CD4-positive, alpha-beta T cell (primary cell): ENCODE data around the gene LENG1. TPM values are rescaled to one million over a fixed set of nuclear protein-coding genes. Genes with fewer than 3 reads are reported as not detected.
A peak's percentile ranks its signal among the peaks of the same experiment; 100 is the strongest.

Source experiments
- ATAC-seq: fragments of 200-7000 bp; cut with Tn5 transposase; one replicate; pipeline ENCODE4 v1.10.0; 2022; ENCODE audit warnings: mild to moderate bottlenecking; ENCODE audit not compliant: poor library complexity
- CTCF ChIA-PET: fragments of 350-600 bp; sonication (Branson Sonifier 250); formaldehyde crosslinking; loops from one replicate; lab custom pipeline; 2021; ENCODE audit warnings: antibody characterized with exemption, inconsistent platforms; lab: Charles Lee
- POLR2A ChIA-PET: fragments of 350-600 bp; sonication (Branson Sonifier 250); formaldehyde crosslinking; loops from one replicate; lab custom pipeline; 2021; ENCODE audit warnings: antibody characterized with exemption, inconsistent platforms; lab: Charles Lee
- DNase-seq, 14 experiments: peaks; one replicate each; pipeline ENCODE4 v3.0.0-alpha.2; 2013 to 2020; ENCODE audit warnings: mixed read lengths in 2 of 14
- H3K27ac ChIP-seq, 2 donors: one replicate each; pipeline versions ENCODE4 v1.5.1 to v1.7.0; 2013; ENCODE audit warnings: low read length in 2 of 2, low read depth in 1 of 2, mild to moderate bottlenecking in 1 of 2
- H3K27me3 ChIP-seq, 2 experiments: 1 replicate in 1 of 2; 2 replicates in 1 of 2; pipeline versions ENCODE4 v1.6.1 to v1.7.0; 2013; ENCODE audit warnings: low read length in 2 of 2, control low read depth in 1 of 2, mild to moderate bottlenecking in 1 of 2, moderate library complexity in 1 of 2; ENCODE audit not compliant: insufficient read depth in 2 of 2, control insufficient read depth in 1 of 2
- H3K36me3 ChIP-seq: one replicate; pipeline ENCODE4 v1.6.1; 2013; ENCODE audit warnings: low read length, control low read depth; ENCODE audit not compliant: insufficient read depth
- H3K4me1 ChIP-seq: one replicate; pipeline ENCODE4 v1.6.1; 2013; ENCODE audit warnings: low read length, control low read depth; ENCODE audit not compliant: insufficient read depth
- H3K4me3 ChIP-seq: one replicate; pipeline ENCODE4 v1.5.1; 2013; ENCODE audit warnings: mild to moderate bottlenecking, low read length, moderate library complexity
- H3K9me3 ChIP-seq, 2 experiments: 1 replicate in 1 of 2; 2 replicates in 1 of 2; pipeline versions ENCODE4 v1.6.1 to v1.7.0; 2013; ENCODE audit warnings: low read length in 2 of 2, mild to moderate bottlenecking in 2 of 2, control low read depth in 1 of 2, moderate library complexity in 1 of 2; ENCODE audit not compliant: control insufficient read depth in 1 of 2, insufficient read depth in 1 of 2
- H3K27ac Mint-ChIP-seq: one replicate; pipeline ENCODE4 v1.8.0; 2020; ENCODE audit warnings: mixed read lengths
- H3K27me3 Mint-ChIP-seq: one replicate; pipeline ENCODE4 v1.8.0; 2021; ENCODE audit warnings: mixed read lengths
- H3K36me3 Mint-ChIP-seq: one replicate; pipeline ENCODE4 v1.8.0; 2021; ENCODE audit warnings: low read depth, mixed read lengths
- H3K4me1 Mint-ChIP-seq: one replicate; pipeline ENCODE4 v1.8.0; 2021; ENCODE audit warnings: low read depth, mixed read lengths
- H3K4me3 Mint-ChIP-seq: one replicate; pipeline ENCODE4 v1.8.0; 2020; ENCODE audit warnings: mild to moderate bottlenecking, mixed read lengths
- H3K9me3 Mint-ChIP-seq: one replicate; pipeline ENCODE4 v1.8.0; 2020; ENCODE audit warnings: mixed read lengths
- intact Hi-C, 2 experiments: fragments of 100-400 bp; cut with DNase I in 1 of 2; cut with micrococcal nuclease in 1 of 2; formaldehyde crosslinking; loops; one replicate each; pipeline versions ENCODE4 v1.15.1 to v1.9.0; 2023 to 2025; cut with DNase I, micrococcal nuclease
- total RNA-seq, 174 experiments: library from RNA in 2 of 174; stranded (reverse) in 2 of 174; gene quantifications; one replicate each; pipeline ENCODE4 v1.2.3 and lab custom pipeline; 2021 to 2026
- TF ChIP-seq, protein P1 (sequence below): fragments of 200-600 bp; IDR thresholded peaks from one replicate; pipeline ENCODE4 v1.8.0; 2022; ENCODE audit warnings: antibody characterized with exemption, mild to moderate bottlenecking

Gene LENG1
- total RNA-seq, 2 experiments from 2014 or later = 14.4 to 16.0 TPM

DNA sequence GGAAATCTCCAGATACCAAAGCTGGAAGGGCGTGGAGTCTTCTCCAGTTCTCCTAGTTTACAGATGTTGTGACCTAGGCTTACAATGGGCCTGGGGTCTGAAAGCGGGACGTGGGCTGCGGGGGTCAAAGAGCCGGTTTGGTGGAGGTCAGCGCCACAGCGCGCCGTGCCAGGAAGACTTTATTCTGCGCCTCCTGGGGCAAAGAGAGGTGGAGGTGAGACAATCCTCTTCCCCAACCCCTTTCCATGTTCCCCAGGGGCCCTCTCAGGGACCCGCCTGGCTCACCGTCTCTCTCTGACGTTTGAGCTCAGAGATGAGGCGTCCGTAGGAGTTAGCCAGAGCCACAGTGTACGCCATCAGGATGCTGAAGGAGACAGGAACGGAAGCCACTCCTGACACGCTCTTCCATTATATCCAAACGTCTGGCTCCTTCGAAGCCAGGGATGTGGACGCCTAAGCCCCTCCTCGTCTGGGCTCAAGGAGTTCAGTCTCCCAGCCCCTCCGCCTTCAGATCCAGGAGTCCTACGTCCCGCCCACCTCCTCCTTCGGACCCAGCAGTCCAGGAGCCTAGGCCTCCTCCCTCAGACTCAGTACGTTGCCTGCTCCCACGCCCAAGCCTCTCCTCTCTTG, 776 bp upstream of the LENG1 start:
- peak in 1 of 14 experiments; percentile 52 for DNase-seq
- Histone ChIP-seq H3K4me3 (peak overlapping the region; percentile 90), H3K27ac (peak overlapping the region; percentile 82 to 86), H3K27me3 (no peaks in the 10 kb centered on the region), H3K36me3 (peaks cover 33% of the 10 kb centered on the region), H3K9me3 (peaks cover 0 to 3% of the 10 kb centered on the region in 2 experiments), H3K4me1 (peaks cover 81% of the 10 kb centered on the region)
- Mint-ChIP-seq H3K4me3 (peak overlapping the region; percentile 98), H3K9me3 (no peaks in the 10 kb centered on the region), H3K27me3 (no peaks in the 10 kb centered on the region), H3K27ac (peak overlapping the region; percentile 94), H3K36me3 (peaks cover 41% of the 10 kb centered on the region), H3K4me1 (peaks cover 54% of the 10 kb centered on the region)
- CTCF ChIA-PET = interaction anchor here (0.5 to 2.3 kb wide), 5 partner anchors 8 to 57 kb away, joined by 3 to 15 read pairs (median 5); partner anchors contain the start of genes CNOT3 and MBOAT7
- intact Hi-C loops = no loop called here
- TF ChIP-seq, protein P1, sequence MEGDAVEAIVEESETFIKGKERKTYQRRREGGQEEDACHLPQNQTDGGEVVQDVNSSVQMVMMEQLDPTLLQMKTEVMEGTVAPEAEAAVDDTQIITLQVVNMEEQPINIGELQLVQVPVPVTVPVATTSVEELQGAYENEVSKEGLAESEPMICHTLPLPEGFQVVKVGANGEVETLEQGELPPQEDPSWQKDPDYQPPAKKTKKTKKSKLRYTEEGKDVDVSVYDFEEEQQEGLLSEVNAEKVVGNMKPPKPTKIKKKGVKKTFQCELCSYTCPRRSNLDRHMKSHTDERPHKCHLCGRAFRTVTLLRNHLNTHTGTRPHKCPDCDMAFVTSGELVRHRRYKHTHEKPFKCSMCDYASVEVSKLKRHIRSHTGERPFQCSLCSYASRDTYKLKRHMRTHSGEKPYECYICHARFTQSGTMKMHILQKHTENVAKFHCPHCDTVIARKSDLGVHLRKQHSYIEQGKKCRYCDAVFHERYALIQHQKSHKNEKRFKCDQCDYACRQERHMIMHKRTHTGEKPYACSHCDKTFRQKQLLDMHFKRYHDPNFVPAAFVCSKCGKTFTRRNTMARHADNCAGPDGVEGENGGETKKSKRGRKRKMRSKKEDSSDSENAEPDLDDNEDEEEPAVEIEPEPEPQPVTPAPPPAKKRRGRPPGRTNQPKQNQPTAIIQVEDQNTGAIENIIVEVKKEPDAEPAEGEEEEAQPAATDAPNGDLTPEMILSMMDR = no peak
- no peak for ATAC-seq
- POLR2A ChIA-PET = interaction anchor here (0.7 to 7.7 kb wide), 8 partner anchors 16 to 288 kb away, joined by 3 to 144 read pairs (median 18); partner anchors contain the start of genes CNOT3, LENG8, MBOAT7 and PRPF31

- Mint-ChIP-seq H3K4me3 (peak overlapping the region; percentile 98), H3K9me3 (no peaks in the 10 kb centered on the region), H3K27me3 (no peaks in the 10 kb centered on the region), H3K36me3 (peaks cover 55% of the 10 kb centered on the region), H3K27ac (peak overlapping the region; percentile 94), H3K4me1 (peaks cover 56% of the 10 kb centered on the region)
- peaks cover 47% of the 10 kb centered on the region for H3K36me3 ChIP-seq
- no peaks in the 10 kb centered on the region for H3K9me3 ChIP-seq
- POLR2A ChIA-PET = interaction anchor here (0.5 to 7.7 kb wide), 14 partner anchors 8 to 1487 kb away, joined by 3 to 144 read pairs (median 7); partner anchors contain the start of genes CNOT3, LENG8, MBOAT7 and PRPF31
- DNase-seq (peak in 5 of 14 experiments; percentile 18 to 59 (median 24)), ATAC-seq (no peak)
- peak overlapping the region; percentile 90 for H3K4me3 ChIP-seq
- CTCF ChIA-PET = interaction anchor here (1.2 to 2.3 kb wide), 5 partner anchors 10 to 43 kb away, joined by 3 to 15 read pairs (median 5); partner anchors contain the start of genes CNOT3, MBOAT7, PRPF31 and TFPT
- no peaks in the 10 kb centered on the region for H3K27me3 ChIP-seq
- TF ChIP-seq, protein P1 = no peak
- peak overlapping the region; percentile 77 to 92 for H3K27ac ChIP-seq
- H3K4me1 ChIP-seq = peaks cover 82% of the 10 kb centered on the region
- intact Hi-C loops = loop anchor here (1.0 to 2.0 kb wide), 4 partner anchors 22 to 44 kb away; partner anchors contain the start of genes CNOT3 (in 1 of the 2), PRPF31 (in 1 of the 2), RPS9 (in 1 of the 2) and TFPT (in 1 of the 2)
Measured at GRCh38 chr19:54158812-54159351, 639 bp downstream of the LENG1 start.

DNA sequence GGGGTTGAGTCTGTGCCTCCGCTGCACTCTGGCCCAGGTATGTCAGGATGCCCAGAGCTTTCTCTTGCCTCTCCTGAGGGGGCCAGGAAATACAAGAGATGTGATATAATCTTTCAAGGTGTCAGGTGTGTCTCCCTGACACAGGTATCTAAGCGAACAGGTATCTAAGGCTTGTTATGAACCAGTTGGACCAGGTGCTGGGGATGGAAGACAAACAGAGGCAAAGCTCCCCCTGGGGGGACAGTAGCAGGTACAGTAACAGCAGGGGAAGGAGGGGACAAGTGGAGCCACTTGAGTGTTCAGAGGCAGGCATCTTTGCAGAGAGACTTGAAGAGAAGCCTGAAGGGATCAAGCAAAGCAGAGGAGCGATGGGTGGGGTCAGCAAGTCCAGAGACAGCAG, 2.6 kb downstream of the LENG1 start:
- TF ChIP-seq, protein P1 = no peak
- H3K36me3 Mint-ChIP-seq = peaks cover 72% of the 10 kb centered on the region
- peaks cover 73% of the 10 kb centered on the region for H3K4me1 ChIP-seq
- H3K27ac Mint-ChIP-seq = peak overlapping the region; percentile 64
- intact Hi-C loops = loop anchor here in 1 of 2 experiments (1.0 kb wide), 1 partner anchor 18 kb away; no protein-coding TSS in a partner anchor
- H3K9me3 Mint-ChIP-seq = no peaks in the 10 kb centered on the region
- no peaks in the 10 kb centered on the region for H3K9me3 ChIP-seq
- peaks cover 65% of the 10 kb centered on the region for H3K36me3 ChIP-seq
- H3K4me1 Mint-ChIP-seq = peaks cover 53% of the 10 kb centered on the region
- CTCF ChIA-PET = no interaction called here
- POLR2A ChIA-PET = interaction anchor here (5.3 to 7.7 kb wide), 2 partner anchors 19 to 33 kb away, joined by 104 to 144 read pairs; partner anchors contain the start of genes CNOT3, MBOAT7 and TSEN34
- H3K4me3 ChIP-seq = no peak overlapping the region
- no peaks in the 10 kb centered on the region for H3K27me3 ChIP-seq
- peak overlapping the region; percentile 75 for H3K4me3 Mint-ChIP-seq
- H3K27me3 Mint-ChIP-seq = no peaks in the 10 kb centered on the region
- peak overlapping the region in 1 of 2 donors; percentile 1 for H3K27ac ChIP-seq
- no peak for ATAC-seq
- DNase-seq = no peak
